Cerebellar cortex (tissue), 1 donor: ENCODE measurements around the gene TP53TG3.
"Not testable (repeated sequence)": the region's sequence is repeated elsewhere in the genome, so short reads cannot be mapped to it uniquely, and the experiment has no call there.

Experiments used
- DNase-seq: peaks from one replicate; pipeline ENCODE4 v3.0.0-alpha.2; 2015; ENCODE audit warnings: low spot score

TP53TG3 gene, protein sequence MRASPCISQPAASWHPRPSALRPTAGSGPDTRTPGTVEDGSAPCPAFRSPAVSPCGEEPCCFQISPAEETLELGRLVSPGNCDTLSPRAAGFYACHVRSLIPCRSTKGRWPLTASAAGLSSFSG

DNA sequence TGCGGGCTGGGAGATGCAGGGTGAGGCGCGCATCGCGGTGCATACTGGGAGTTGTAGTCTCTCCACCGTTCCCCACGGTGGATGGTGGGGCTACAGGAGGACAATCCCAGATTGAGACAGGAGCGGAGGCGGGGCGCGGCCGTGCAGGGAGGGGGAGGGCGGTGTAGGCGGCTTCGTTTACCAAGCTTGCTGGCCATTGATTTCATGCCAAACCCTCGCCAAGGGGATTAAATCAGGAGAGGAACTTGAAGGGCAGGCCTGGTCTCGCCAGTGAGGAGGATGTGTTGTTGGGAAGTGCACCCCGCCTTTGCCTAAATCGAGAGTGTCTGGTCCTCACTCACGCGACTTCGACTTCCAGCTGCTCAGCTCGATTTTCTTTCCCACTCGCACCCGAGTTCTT is at the start of gene TP53TG3:
TP53TG3 (minus strand) TSS at position 101 of the 400 bp plus-strand sequence; CDS start at position 33, 68 bp downstream.
- not testable (repeated sequence) for DNase-seq

DNA sequence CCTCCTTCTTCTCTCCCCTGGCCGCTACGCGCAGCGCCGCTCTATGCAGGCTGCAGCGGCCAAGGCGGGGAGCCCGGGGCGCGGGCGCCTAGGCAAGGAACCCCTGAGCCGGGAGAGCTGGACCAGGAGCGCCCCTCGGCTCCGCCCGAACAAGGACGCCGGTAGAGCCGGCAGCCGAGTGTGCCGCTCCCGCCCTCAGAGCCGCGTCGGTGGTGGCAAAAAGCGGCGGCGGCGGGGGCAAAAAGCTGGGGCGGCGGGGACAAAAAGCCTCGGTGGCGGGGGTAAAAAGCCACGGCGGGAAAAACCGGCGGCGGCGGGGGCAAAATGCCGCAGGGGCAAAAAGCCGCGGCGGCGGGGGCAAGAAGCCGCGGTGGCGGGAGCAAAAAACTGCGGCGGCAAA is 25.1 kb downstream of the TP53TG3 start:
- not testable (repeated sequence) for DNase-seq

DNA sequence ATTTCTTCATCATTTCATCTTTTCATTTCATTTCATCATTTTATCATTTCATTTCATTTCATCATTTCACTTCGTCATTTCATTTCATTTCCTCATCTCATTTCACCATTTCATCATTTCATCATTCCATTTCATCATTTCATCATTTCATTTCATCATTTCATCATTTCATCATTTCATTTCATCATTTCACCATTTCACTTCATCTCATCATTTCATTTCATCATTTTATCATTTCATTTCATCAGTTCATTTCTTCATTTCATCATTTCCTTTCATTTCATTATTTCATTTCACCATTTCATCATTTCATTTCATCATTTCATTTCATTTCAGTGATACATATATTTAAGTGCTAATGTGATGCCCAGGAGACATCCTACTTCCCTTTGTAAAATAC is 28.4 kb downstream of the TP53TG3 start:
- not testable (repeated sequence) for DNase-seq

DNA sequence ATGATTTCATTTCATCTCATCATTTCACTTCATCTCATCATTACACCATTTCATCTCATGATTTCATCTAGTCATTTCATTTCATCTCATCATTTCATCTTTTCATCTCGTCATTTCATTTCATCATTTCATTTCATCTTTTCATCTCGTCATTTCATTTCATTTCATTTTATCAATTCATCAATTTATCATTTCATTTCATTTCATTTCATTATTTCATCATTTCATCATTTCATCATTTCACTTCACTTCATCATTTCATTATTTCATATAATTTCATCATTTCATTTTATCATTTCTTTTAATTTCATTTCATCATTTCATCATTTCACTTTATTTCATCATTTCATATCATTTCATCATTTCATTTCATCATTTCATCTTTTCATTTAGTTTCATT is 29.2 kb downstream of the TP53TG3 start:
- DNase-seq: not testable (repeated sequence)

DNA sequence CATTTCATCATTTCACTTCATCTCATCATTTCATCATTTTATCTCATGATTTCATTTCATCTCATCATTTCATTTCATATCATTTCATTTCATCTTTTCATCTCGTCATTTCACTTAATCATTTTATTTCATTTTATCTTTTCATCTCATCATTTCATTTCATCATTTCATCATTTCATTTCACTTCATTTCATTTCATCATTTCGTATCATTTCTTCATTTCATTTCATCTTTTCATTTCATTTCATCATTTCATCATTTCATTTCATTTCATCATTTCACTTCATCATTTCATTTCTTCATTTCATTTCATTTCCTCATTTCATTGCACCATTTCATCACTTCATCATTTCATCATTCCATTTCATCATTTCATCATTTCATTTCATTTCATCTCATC is 29.8 kb downstream of the TP53TG3 start:
- not testable (repeated sequence) for DNase-seq

DNA sequence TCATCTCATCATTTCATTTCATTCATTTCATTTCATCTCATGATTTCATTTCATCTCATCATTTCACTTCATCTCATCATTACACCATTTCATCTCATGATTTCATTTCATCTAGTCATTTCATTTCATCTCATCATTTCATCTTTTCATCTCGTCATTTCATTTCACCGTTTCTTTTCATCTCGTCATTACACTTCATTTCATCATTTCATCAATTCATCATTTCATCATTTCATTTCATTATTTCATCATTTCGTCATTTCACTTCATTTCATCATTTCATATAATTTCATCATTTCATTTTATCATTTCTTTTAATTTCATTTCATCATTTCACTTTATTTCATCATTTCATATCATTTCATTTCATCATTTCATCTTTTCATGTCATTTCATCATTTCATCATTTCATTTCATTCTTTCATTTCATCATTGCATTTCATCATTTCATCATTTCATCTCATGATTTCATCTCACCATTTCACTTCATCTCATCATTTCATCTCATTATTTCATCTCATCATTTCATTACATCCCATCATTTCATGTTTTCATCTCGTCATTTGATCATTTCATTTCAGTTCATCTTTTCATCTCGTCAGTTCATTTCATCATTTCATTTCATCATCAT is 30.6 kb downstream of the TP53TG3 start:
- not testable (repeated sequence) for DNase-seq

DNA sequence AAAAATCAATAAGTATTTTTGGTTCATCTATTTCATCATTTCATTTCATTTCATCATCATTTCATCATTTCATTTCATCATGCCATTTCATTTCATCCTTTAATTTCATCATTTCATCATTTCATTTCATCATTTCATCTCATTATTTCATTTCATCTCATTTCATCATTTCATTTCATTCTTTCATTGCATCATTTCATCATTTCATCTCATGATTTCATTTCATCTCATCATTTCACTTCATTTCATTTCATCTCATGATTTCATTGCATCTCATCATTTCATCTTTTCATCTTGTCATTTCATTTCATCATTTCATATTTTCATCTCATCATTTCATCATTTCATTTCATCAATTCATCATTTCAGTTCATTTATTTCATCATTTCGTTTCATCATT is 31.2 kb downstream of the TP53TG3 start:
- DNase-seq: not testable (repeated sequence)

DNA sequence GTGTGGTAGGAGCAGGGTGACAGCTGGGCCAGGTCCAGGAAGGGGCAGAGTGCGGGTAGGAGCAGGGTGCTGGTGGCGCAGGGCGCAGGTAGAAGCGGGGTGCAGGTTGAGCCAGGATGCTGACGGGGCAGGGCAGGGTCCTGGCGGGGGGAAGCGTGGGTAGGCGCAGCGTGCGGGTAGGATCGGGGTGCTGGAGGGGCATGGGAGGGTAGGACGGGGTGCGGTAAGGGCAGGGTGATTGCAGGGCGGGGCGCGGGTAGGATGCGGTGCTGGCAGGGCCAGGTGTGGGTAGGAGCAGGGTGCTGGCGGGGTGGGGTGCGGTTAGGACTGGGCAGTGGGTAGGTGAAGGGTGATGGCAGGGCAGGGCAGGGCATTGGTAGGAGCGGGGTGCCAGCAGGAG is 38.4 kb downstream of the TP53TG3 start:
- not testable (repeated sequence) for DNase-seq

DNA sequence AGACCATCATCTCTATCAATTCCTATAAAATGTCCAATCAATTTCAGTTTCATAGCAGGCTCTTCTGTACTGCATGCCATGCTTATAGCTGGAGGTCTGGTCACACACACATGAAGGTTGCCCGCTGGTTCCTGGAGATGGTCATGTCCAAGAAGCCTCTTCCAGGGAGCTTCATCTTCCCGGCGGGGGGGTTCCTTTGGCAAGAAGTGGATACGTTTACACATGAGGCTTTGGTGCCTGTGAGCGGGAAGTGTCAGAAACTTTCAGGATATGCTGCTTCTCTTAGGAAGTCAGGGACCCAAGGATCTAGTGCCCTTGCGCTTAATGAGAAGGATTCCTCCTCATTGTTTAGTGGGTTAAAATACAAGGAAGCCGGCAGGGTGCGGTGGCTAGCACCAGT is 43.9 kb downstream of the TP53TG3 start:
- not testable (repeated sequence) for DNase-seq
